Spleen (tissue), 11 donors: ENCODE results near the gene EEF2K. TPM values are rescaled to one million over a fixed set of nuclear protein-coding genes. Genes with fewer than 3 reads are reported as not detected.

Experiments
- DNase-seq: peaks from one replicate; pipeline ENCODE4 v3.0.0-alpha.2; 2020
- H3K27ac ChIP-seq, 8 donors: fragments of 200-600 bp; sonication (generic) in 7 of 8; 1 replicate in 4 of 8; 2 replicates in 4 of 8; pipeline versions ENCODE4 v1.5.0 to v1.8.0; 2016 to 2021; ENCODE audit warnings: inconsistent platforms in 4 of 8, mild to moderate bottlenecking in 4 of 8, moderate library complexity in 1 of 8
- H3K27me3 ChIP-seq, 7 donors: fragments of 200-600 bp; sonication (generic) in 6 of 7; replicated peaks in 1 of 7; 1 replicate in 4 of 7; 2 replicates in 3 of 7; pipeline versions ENCODE4 v1.5.0 to v1.8.0; 2016 to 2021; ENCODE audit warnings: inconsistent platforms in 3 of 7, mild to moderate bottlenecking in 1 of 7
- H3K36me3 ChIP-seq, 6 donors: fragments of 200-600 bp; sonication (generic) in 5 of 6; 1 replicate in 4 of 6; 2 replicates in 2 of 6; pipeline versions ENCODE4 v1.5.0 to v1.8.0; 2016 to 2021; ENCODE audit warnings: inconsistent platforms in 2 of 6
- H3K4me1 ChIP-seq, 6 donors: fragments of 200-600 bp; sonication (generic) in 5 of 6; 1 replicate in 3 of 6; 2 replicates in 3 of 6; pipeline versions ENCODE4 v1.5.0 to v1.8.0; 2016 to 2021; ENCODE audit warnings: inconsistent platforms in 3 of 6
- H3K4me3 ChIP-seq, 8 donors: fragments of 200-600 bp; sonication (generic) in 7 of 8; 1 replicate in 4 of 8; 2 replicates in 4 of 8; pipeline versions ENCODE4 v1.5.0 to v1.8.0; 2016 to 2021; ENCODE audit warnings: inconsistent platforms in 4 of 8, mild to moderate bottlenecking in 4 of 8, moderate library complexity in 2 of 8
- H3K9me3 ChIP-seq, 8 donors: fragments of 200-600 bp; sonication (generic) in 7 of 8; 1 replicate in 4 of 8; 2 replicates in 4 of 8; pipeline versions ENCODE4 v1.5.0 to v1.8.0; 2016 to 2021; ENCODE audit warnings: inconsistent platforms in 4 of 8
- POLR2A ChIP-seq, 3 donors: fragments of 450-650 bp; IDR thresholded peaks; one replicate each; pipeline ENCODE4 v1.5.1; 2017; ENCODE audit warnings: antibody characterized with exemption in 3 of 3, mild to moderate bottlenecking in 1 of 3
- POLR2AphosphoS5 ChIP-seq, 3 donors: sonication (generic); formaldehyde crosslinking; IDR thresholded peaks; one replicate each; pipeline ENCODE4 v1.5.1; 2017; ENCODE audit warnings: antibody characterized with exemption in 3 of 3
- WGBS, 5 donors: extraction: QIAGEN DNeasy Blood & Tissue Kit in 3 of 5; methylation state at CpG; one replicate each; pipeline versions ENCODE4 v1.1.5 to v1.1.7; 2013 to 2018; 5-methylcytosine and 5-hydroxymethylcytosine counted together
- intact Hi-C: fragments of 100-400 bp; cut with DNase I; formaldehyde crosslinking; loops from one replicate; pipeline ENCODE4 v1.15.0; 2023; ENCODE audit warnings: low total_unique reads
- polyA plus RNA-seq, 3 donors: library from polyadenylated mRNA; stranded (reverse); fragments of 200-250 nt; gene quantifications; one replicate each; pipeline ENCODE4 v1.2.1, GENCODE V29; 2013
- total RNA-seq, 7 donors: library from RNA; depleted of rRNA in 3 of 7; stranded (reverse); fragments of >200 nt in 3 of 7; fragmentation: NEBNext Ultra II Directional in 4 of 7; extraction: Animal tissue kit (Norgen Biotek cat#: 25700) in 4 of 7; gene quantifications; one replicate each; pipeline versions ENCODE4 v1.1.0 to v1.2.1, GENCODE V29; 2016 to 2021
- TF ChIP-seq, protein P1 (sequence below), 11 experiments: fragments of 200-600 bp in 7 of 11; fragments of 450-650 bp in 4 of 11; sonication (generic) in 4 of 11; IDR thresholded peaks in 8 of 11; conservative IDR thresholded peaks in 3 of 11; 1 replicate in 7 of 11; 2 replicates in 4 of 11; pipeline versions ENCODE4 v1.4.0 to v1.8.0; 2016 to 2021; ENCODE audit warnings: antibody characterized with exemption in 11 of 11, inconsistent platforms in 4 of 11, mild to moderate bottlenecking in 1 of 11
- donor health status: healthy with polysubstance abuse.
- donor health status: DM: no; HTN: no; CAD: no; lungs with moderate emphysema.
- donor health status: DM: no; HTN: no; CAD: no.
- donor health status: Bipolar disorder and iron deficiency.
- donor health status: healthy.
- donor health status: DM: no; HTN: no; CAD: no.
- donor health status: DM: yes; HTN: yes; CAD: no.

The EEF2K gene
- total and polyA plus RNA-seq, 10 donors: 2.4 to 37.7 (median 24.4) TPM

DNA sequence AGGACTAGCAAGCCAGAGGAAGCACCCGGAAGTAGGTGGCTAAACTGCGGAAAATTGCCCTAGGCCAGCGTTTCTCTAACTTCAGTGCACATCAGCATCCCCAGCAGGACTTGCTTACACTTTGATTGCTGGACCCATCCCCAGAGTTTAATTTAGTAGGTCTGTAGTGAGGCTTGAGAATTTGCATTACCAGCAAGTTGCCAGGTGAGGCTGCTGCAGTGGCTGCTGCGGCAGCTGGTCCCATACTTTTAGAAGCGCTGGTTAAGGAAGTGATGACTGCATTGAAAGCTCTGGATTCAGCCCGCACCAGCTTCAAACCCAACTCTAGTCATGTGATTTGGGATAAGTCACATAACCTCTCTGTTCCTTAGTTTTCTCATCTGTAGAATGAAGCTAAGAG is 4.2 kb downstream of the EEF2K start:
- peaks cover 0 to 5% (median 0%) of the 10 kb centered on the region in 8 donors for H3K9me3 ChIP-seq
- WGBS, 5 donors: 89 to 96% (median 93%) methylated on average over 6 of the region's 6 CpGs
- H3K4me3 ChIP-seq: no peak overlapping the region
- intact Hi-C loops: no loop called here
- no peak for DNase-seq
- H3K27me3 ChIP-seq: no peaks in the 10 kb centered on the region
- peaks cover 0 to 50% (median 5%) of the 10 kb centered on the region in 6 donors for H3K36me3 ChIP-seq
- TF ChIP-seq, protein P1, sequence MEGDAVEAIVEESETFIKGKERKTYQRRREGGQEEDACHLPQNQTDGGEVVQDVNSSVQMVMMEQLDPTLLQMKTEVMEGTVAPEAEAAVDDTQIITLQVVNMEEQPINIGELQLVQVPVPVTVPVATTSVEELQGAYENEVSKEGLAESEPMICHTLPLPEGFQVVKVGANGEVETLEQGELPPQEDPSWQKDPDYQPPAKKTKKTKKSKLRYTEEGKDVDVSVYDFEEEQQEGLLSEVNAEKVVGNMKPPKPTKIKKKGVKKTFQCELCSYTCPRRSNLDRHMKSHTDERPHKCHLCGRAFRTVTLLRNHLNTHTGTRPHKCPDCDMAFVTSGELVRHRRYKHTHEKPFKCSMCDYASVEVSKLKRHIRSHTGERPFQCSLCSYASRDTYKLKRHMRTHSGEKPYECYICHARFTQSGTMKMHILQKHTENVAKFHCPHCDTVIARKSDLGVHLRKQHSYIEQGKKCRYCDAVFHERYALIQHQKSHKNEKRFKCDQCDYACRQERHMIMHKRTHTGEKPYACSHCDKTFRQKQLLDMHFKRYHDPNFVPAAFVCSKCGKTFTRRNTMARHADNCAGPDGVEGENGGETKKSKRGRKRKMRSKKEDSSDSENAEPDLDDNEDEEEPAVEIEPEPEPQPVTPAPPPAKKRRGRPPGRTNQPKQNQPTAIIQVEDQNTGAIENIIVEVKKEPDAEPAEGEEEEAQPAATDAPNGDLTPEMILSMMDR (IDR thresholded peaks at IDR 0.05 in 8 of 11, conservative IDR thresholded peaks at IDR 0.05 in 3 of 11): no peak
- no peak for TF ChIP-seq POLR2AphosphoS5 (IDR thresholded peaks at IDR 0.05)
- peaks cover 13 to 57% (median 31%) of the 10 kb centered on the region in 6 donors for H3K4me1 ChIP-seq
- no peak overlapping the region for H3K27ac ChIP-seq

DNA sequence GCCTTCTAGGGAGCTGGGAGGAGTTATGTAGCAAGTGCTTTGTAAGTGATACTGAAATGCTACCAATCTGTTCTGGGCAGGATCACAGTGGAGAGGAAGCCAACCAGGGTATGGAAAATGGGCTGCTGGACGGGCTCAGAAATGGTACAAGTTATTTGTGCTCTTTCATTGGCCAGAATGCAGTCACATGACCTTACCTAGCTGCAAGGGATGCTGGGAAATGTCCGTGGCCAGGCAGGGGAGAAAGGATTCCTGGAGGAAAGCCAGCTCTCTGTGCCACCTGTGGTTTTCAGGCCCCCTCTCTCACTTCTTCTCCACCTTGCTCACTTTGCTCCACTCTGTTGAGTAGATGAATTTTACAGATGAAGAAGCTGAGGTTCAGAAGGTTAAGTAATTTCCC is 4.8 kb downstream of the EEF2K start:
- 81 to 88% (median 85%) methylated on average over 2 of the region's 2 CpGs for WGBS, 5 donors
- intact Hi-C loops: no loop called here

DNA sequence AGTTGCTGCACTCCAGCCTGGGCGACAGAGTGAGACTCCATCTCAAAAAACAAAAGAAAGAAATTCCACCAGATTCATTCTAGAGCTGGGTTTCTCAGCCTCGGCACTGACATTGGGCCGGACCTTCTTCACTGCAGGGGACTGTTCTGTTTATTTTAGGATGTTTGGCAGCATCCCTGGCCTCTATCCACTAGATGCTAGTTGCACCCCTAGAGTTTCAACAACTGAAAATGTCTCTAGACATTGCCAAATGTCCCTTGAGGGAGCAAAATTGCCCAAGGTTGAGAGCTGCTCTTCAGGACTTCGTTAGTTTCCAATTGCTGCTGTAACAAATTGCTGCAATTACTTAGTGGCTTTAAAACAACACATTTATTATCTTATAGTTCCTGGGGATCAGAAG is 7.2 kb downstream of the EEF2K start:
- H3K4me1 ChIP-seq: peaks cover 5 to 53% (median 18%) of the 10 kb centered on the region in 6 donors
- intact Hi-C loops: no loop called here

More for the DNA sequence above, 4.8 kb downstream of the EEF2K start:
- H3K4me1 ChIP-seq: peaks cover 13 to 54% (median 26%) of the 10 kb centered on the region in 6 donors
- H3K4me3 ChIP-seq: no peak overlapping the region
- no peak for DNase-seq
- TF ChIP-seq POLR2A (IDR thresholded peaks at IDR 0.05) (no peak), POLR2AphosphoS5 (IDR thresholded peaks at IDR 0.05) (no peak)
- TF ChIP-seq, protein P1 (IDR thresholded peaks at IDR 0.05 in 8 of 11, conservative IDR thresholded peaks at IDR 0.05 in 3 of 11): no peak
- H3K27ac ChIP-seq: no peak overlapping the region
- peaks cover 0 to 5% (median 0%) of the 10 kb centered on the region in 8 donors for H3K9me3 ChIP-seq
- H3K27me3 ChIP-seq: no peaks in the 10 kb centered on the region
- H3K36me3 ChIP-seq: peaks cover 0 to 54% (median 5%) of the 10 kb centered on the region in 6 donors

DNA sequence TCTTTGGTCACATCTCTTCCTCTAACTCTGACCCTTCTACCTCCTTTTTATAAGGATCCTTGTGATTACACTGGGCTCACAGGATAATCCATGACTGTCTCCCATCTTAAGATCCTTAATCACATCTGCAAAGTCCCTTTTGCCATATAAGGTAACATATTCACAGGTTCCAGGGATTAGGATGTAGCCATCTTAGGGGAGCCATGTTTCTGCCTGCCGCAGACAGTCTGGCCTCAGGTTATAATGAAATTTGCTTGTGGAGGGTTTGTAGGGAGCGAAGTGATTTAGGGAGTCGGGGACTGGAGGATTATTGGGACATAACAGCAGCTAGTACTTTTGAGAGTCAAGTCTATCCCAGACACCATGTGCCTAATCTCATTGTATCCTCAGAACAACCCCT is 7.7 kb downstream of the EEF2K start:
- Histone ChIP-seq H3K4me3 (no peak overlapping the region), H3K36me3 (peaks cover 0 to 57% (median 5%) of the 10 kb centered on the region in 6 donors), H3K27me3 (no peaks in the 10 kb centered on the region), H3K27ac (no peak overlapping the region), H3K9me3 (peaks cover 0 to 5% (median 0%) of the 10 kb centered on the region in 8 donors), H3K4me1 (peaks cover 3 to 51% (median 16%) of the 10 kb centered on the region in 6 donors)
- intact Hi-C loops: no loop called here
- DNase-seq: no peak
- WGBS, 5 donors: 94 to 99% (median 97%) methylated on average over 3 of the region's 3 CpGs
- TF ChIP-seq POLR2AphosphoS5 (IDR thresholded peaks at IDR 0.05): no peak
- TF ChIP-seq, protein P1 (IDR thresholded peaks at IDR 0.05 in 8 of 11, conservative IDR thresholded peaks at IDR 0.05 in 3 of 11): no peak
- TF ChIP-seq POLR2A (IDR thresholded peaks at IDR 0.05): no peak

More for the DNA sequence above, 7.2 kb downstream of the EEF2K start:
- peaks cover 0 to 5% (median 0%) of the 10 kb centered on the region in 8 donors for H3K9me3 ChIP-seq
- 74 to 91% (median 81%) methylated on average over 4 of the region's 4 CpGs for WGBS, 5 donors
- DNase-seq: no peak
- H3K36me3 ChIP-seq: peaks cover 0 to 57% (median 5%) of the 10 kb centered on the region in 6 donors
- no peak overlapping the region for H3K27ac ChIP-seq
- no peak overlapping the region for H3K4me3 ChIP-seq
- TF ChIP-seq, protein P1 (IDR thresholded peaks at IDR 0.05 in 8 of 11, conservative IDR thresholded peaks at IDR 0.05 in 3 of 11): no peak
- TF ChIP-seq POLR2A (IDR thresholded peaks at IDR 0.05): no peak
- TF ChIP-seq POLR2AphosphoS5 (IDR thresholded peaks at IDR 0.05): no peak
- no peaks in the 10 kb centered on the region for H3K27me3 ChIP-seq
